IPS DF 4.7 (cell line): ENCODE measurements around the gene TMCC3.
"Not testable (repeated sequence)": the region's sequence is repeated elsewhere in the genome, so short reads cannot be mapped to it uniquely, and the experiment has no call there.

Experiments used
- DNase-seq: peaks from one replicate; pipeline ENCODE4 v3.0.0-alpha.2; 2013; ENCODE audit warnings: low spot score; ENCODE audit errors: extremely low read depth

Gene TMCC3

GRCh38 chr12:94650143-94651056 is at the start of gene TMCC3:
TSS of gene TMCC3 (minus strand) at chr12:94650557. CDS start at chr12:94650430, 127 bp downstream.
- no peak for DNase-seq

DNA sequence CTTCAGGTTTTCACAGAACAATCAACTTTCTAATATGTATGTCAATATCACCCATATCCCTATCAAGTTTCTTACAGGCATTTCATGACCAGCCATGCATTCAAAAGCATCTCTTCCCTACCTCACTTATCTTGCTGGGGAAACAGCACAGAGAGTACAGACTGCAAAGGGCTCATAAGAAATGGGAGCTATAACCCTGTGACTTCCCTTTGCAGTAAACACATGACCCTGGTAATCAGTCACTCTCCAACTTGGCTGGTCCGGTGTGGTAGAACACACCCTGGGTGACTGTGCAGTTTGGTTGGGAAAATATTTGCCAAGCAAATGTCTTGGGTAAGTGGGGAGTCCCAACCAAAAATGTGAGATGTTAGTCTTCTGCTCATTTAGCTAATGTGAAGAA is 49.4 kb upstream of the TMCC3 start:
- DNase-seq: no peak

- no peak for DNase-seq
Observed at GRCh38 chr12:94698578-94698977, 48.2 kb upstream of the TMCC3 start.

- DNase-seq: no peak
Observed at GRCh38 chr12:94697631-94698030, 47.3 kb upstream of the TMCC3 start.

DNA sequence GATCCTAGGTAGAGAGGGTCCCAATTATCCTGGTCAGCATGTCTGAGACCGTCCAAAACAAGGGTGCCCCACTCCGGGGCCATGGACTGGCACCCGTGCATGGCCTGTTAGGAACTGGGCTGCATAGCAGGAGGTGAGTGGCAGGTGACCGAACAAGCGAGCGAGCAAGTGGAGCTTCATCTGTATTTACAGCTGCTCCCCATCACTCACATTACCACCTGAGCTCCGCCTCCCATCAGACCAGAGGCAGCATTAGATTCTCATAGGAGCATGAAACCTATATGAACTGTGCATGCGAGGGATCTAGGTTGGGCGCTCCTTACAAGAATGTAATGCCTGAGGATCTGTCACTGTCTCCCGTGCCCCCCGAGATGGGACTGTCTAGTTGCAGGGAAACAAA is 44.4 kb upstream of the TMCC3 start:
- DNase-seq: no peak

DNA sequence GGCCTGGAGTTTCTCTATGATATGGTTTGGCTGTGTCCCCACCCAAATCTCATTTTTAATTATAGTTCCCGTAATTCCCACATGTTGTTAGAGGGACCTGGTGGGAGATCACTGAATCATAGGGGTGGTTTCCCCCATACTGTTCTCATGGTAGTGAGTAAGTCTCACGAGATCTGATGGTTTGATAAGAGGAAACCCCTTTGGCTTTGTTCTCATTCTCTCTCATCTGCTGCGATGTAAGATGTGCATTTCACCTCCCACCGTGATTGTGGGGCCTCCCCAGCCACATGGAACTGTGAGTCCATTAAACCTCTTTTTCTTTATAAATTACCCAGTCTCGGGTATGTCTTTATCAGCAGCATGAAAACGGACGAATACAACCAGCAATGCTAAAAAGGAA is 42.5 kb upstream of the TMCC3 start:
- not testable (repeated sequence) for DNase-seq

DNA sequence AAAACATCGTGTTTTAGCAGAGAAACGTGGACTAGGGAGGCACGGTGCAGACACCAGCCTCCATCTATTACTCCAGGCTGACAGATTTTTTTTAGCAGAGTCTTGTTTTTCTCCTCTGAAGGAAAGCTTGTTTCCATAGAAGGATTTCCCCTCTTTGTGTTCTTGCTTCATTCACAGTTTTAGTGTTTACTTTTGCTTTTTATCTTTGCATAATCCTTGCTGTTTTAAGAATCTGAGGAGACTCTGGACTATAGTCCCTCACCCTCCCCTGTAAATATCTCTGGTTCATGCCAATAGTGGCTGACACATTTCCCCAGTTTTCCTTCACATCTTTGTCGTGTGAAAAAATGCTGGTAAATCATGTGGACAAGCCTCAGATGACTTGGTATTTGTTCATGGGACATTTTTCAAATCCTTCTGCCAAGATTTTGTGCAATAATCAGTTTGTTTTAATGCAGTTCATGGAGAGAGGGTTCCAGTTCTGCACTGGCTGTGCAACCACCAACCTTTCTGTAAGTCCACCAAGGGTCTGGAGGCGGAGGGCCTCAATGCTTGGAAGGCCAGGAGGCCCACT is 39.9 kb upstream of the TMCC3 start:
- DNase-seq: no peak

- DNase-seq: no peak
Observed at GRCh38 chr12:94689646-94690036, 39.3 kb upstream of the TMCC3 start.

DNA sequence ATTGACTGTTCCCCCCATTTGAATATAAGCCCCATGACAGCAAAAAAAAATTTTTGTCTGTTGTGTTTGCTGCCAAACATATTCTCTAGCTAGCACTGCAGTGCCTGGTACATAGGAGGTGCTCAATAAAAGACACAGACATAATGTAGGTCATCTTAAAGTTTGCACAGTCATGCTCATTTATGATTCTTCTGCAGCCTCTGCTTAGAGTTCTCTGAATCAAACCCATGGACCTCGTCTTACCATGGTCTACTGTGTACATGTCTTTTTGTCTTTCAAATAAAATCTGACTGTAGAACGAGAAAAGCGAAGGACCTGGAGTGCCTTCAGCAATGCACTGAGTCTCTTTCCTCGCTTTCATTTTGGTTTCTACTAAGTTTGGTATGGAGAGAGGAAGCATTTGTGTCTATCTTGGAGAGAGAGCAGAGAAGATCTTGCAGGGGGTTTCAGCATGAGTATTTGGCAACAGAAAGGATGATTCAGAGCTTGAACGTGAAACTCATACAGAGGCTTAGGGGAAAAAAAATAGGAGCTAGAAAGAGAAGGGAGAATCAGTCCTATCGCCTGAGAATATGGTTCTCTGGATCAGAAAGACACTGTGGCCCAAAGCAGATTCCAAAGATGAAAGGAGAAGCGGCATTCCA is 38.8 kb upstream of the TMCC3 start:
- no peak for DNase-seq

DNA sequence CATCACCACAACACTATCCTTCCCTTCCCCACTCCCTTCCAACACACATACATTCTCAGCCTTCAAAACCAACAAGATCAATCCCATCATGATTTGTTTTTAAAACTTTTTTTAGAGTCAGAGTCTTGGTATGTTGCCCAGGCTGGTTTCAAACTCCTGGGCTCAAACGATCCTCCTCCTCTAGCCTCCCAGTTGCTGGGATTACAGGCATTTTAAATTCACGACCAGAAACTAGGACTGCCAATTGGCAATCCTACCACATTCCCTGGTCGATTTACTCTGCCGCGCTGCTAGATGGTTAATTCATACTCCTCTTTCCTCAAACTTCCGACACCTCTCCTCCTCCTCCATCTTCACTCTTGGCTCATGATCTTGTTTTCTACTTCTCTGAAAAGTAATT is 37.5 kb upstream of the TMCC3 start:
- no peak for DNase-seq

GRCh38 chr12:94686834-94687628 is 36.7 kb upstream of the TMCC3 start:
- DNase-seq: no peak

- DNase-seq: no peak
Observed at GRCh38 chr12:94684416-94685142, 34.2 kb upstream of the TMCC3 start.

- peak; percentile 30 for DNase-seq
Observed at GRCh38 chr12:94679554-94680195, 29.3 kb upstream of the TMCC3 start.

- no peak for DNase-seq
Observed at GRCh38 chr12:94678849-94679248, 28.5 kb upstream of the TMCC3 start.

DNA sequence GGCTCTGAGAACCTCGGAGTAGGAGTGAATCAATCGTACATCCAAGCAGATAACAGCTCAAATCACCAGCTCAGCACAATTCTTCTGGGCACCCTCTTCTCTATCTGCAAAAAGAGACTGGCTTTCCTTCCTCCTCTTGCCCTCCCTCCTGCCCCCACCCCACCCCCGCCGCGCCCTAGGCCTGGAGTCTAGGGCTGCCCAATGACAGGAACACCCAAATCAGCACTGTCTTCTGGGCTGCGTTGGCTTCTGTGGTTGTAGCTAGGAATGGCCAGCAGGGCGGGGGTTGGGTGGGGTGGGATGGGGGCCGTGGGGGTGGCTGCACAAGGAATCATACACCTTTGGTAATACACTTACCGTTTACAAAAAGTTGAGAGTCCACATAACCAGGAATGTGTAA is 28.0 kb upstream of the TMCC3 start:
- DNase-seq: no peak

- DNase-seq: no peak
Observed at GRCh38 chr12:94677778-94678177, 27.4 kb upstream of the TMCC3 start.

DNA sequence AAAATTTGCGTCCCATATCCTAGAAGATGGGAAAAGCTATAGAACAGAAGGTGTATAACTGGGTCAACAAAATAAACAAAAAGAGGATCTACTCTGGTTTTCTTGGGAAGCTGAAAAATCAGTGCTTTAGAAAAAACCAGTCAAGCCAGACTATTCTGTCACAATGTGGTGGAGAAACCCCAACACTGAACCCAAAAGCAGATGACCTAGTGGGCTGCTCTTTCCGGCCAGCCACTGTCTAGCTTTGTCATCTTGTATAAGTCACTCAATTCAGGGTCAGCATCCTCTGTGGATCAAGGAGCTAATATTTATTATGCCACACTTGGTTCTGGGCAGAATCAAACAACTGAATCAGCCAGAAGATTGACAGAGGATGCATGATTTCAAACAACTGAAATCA is 26.6 kb upstream of the TMCC3 start:
- DNase-seq: no peak

DNA sequence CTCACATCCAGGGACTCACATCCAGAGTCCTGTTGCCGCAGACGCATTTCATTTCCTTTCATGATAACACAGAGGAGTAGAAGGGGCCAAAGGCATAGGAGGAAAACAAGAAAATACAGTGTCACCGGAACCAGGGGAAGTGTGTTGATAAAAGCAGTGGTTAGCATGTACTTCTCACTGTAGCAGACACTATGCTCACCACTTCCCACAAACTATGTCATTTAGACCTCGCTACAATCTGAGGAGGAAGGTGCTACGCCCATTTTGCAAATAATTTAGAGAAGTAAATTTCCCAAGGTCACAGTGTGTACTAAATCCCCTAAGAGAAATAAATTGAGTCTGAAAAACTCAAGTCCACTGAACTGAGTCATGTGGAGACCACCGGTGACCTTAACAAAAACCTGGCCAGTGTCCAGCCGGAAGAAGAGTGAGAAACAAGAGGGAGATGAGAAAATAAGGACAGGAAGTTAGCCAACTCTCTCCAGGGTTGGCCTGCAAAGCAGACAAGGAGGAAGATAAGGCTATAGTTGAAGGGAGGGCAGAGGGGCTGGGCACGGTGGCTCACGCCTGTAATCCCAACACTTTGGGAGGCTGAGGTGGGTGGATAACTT is 25.8 kb upstream of the TMCC3 start:
- DNase-seq: no peak

DNA sequence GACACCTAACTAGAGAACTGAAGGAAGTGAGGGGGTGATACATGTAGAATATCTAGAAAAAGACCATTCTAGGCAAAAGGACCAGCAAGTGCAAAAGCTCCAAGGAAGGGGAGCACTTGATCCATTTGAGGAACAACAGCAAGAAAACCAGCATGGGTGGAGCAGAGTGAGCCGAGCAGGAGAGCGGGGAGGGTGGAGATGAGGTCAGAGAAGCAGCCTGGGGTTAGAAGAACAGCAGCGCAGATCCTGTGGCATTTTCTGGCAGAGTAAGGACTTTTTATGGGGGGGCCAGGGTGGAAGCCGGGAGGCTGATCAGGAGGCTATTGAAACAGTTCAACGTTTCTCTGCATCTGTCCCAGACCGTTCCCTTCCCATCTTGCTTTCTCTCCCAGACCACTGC is 24.5 kb upstream of the TMCC3 start:
- no peak for DNase-seq

DNA sequence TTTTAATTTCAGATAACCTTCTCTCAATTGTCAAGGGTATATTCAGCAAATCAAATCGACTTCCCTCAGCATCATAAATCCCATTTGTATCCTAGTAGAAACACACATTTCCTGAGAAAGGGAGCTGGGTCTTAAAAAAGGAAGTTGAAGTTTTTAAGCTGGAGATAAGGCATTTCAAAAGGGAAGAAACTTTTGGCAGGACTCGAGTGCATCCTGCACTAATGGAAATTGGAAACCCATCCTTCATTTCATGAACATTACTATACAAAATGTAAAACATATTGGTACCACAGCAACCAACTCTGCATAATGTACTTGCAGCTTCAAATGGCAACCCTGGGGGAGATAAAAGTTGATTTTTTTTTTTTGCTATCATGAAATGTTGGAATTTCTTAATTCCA is 23.7 kb upstream of the TMCC3 start:
- no peak for DNase-seq
